Measurements from ENCODE around the gene FES.
"Not testable (repeated sequence)": the region's sequence is repeated elsewhere in the genome, so short reads cannot be mapped to it uniquely, and the experiment has no call there.

FES gene

DNA sequence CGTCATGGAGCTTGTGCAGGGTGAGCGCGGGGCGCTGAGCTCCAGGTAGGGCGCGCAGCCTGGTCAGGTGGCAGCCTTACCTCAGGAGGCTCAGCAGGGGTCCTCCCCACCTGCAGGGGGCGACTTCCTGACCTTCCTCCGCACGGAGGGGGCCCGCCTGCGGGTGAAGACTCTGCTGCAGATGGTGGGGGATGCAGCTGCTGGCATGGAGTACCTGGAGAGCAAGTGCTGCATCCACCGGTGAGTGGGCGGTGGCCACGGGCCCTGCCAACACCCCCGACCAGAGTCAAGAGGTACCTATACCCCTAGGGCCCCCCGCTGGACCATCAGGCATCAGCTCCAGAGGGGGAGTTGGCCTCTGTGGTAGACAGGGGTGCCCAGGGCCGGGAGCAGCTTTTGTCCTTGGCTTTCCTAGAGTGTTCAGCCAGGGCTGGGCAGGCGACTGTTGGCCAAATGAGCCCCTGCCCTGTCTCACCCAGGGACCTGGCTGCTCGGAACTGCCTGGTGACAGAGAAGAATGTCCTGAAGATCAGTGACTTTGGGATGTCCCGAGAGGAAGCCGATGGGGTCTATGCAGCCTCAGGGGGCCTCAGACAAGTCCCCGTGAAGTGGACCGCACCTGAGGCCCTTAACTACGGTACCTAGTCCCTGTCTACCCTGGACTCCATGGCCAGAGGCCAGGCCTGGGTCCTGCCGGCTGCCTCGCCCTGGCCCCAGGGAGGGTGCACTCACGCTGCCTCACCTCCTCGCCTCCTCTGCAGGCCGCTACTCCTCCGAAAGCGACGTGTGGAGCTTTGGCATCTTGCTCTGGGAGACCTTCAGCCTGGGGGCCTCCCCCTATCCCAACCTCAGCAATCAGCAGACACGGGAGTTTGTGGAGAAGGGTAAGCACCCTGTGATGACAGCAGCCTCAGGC, 9.1 kb downstream of the FES start:
- no peak for DNase-seq

DNA sequence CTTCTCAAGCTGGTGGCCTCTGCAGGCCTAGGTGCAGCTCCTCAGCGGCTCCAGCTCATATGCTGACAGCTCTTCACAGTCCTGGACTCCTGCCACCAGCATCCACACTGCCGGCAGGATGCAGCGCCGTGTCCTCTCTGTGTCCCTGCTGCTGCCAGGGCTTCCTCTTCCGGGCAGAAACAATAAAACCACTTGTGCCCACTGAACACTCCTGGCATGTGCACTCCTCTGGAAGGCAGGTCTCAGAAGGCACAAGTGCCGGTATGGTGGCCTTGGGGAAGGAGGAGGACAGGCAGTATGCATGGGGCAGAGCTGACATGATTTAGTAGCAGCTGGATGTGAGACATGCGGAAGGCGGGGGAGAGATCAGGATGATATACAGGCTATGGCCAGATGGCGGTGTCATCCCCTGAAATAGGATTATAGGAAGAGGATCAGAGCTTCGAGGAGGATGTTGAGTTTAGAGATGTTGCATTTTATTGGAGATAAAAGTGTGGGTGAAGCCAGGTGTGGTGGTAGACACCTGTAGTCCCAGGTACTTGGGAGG, 11.3 kb downstream of the FES start:
- DNase-seq, result no peak

DNA sequence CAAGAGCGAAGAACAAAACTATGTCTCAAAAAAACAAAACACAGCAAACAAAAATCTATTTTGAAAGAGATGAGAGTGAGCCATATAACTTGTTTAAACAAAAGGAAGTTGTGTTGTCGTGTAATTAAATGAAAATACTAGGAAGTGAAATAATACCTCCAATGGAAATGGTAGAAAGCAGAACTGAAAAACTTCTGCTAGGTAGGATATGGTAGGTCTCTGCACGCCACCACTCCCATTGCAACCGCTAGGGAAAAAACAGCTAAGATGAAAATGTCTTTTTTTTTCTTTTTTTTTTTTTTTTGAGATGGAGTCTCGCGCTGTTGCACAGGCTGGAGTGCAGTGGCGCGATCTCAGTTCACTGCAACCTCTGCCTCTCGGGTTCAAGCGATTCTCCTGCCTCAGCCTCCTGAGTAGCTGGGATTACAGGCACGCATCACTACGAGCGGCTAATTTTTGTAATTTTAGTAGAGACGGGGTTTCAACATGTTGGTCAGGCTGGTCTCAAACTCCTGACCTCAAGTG, 12.9 kb downstream of the FES start:
- not testable (repeated sequence) for DNase-seq

DNA sequence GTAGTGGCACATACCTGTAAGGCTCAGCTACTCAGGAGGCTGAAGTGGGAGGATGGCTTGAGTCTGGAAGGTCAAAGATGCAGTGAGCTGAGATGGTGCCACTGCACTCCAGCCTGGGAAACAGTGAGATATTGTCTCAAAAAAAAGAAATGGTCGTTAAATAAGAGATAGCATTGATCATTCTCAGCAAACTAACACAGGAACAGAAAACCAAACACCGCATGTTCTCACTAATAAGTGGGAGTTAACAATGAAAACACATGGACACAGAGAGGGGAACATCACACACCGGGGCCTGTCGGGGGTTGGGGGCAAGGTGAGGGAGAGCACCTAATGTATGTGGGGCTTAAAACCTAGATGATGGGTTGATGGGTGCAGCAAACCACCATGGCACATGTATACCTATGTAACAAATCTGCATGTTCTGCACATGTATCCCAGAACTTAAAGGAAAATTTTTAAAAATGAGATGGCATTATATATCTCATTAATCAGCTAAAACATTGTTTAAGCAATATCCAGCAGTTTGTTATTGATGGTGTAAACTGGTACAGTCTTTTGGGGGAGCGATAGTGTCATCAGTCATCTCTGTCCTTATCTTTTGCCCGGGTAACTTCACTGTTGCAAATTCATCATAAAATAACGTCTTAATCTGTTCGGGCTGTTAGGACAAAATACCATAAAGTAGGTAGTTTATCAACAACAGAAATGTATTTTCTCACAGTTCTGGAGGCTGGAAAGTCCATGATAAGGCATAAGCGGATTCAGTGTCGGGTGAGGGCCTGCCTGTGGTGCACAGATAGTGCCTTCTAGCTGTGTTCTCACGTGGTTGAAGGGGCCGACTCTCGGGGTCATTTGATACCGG, 17.1 kb downstream of the FES start:
- DNase-seq, result no peak

DNA sequence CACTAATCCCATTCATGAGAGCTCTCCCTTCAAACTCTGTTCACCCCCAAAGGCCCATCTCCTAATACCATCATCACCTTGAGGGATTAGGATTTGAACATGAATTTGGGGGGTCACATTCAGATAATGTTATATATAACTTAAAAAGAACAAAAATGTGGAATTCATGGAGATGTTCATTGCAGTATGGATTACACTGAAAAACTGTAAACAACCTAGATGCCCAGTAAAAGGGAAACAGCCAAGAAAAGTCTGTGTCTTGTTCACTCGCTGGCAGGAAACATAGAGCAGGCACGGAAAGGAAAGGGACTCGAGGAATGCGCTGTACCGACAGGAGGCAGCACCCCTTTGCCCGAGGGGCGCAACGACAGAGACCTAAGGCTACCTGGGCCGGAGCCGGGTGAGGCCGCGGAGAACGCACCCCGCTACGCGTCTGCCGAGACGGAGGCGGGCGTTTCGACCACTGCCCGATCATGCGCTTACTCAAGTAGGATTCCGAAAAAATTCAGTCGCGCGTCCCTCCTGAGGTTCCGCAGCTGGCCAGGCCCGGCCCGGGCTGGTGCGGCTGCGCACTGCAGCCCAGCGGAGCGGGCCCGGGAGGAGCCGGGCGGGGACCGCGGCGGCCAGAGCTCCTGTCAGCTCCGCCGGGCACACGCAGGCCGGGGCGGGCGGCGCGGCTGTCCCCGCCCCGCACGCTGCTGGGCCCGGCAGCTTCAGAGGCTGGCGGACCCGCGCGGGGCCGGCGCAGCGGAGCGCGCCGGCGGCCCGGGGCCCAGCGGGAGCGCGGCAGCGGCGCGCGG, 17.9 kb downstream of the FES start:
- DNase-seq, result peak; percentile 90

DNA sequence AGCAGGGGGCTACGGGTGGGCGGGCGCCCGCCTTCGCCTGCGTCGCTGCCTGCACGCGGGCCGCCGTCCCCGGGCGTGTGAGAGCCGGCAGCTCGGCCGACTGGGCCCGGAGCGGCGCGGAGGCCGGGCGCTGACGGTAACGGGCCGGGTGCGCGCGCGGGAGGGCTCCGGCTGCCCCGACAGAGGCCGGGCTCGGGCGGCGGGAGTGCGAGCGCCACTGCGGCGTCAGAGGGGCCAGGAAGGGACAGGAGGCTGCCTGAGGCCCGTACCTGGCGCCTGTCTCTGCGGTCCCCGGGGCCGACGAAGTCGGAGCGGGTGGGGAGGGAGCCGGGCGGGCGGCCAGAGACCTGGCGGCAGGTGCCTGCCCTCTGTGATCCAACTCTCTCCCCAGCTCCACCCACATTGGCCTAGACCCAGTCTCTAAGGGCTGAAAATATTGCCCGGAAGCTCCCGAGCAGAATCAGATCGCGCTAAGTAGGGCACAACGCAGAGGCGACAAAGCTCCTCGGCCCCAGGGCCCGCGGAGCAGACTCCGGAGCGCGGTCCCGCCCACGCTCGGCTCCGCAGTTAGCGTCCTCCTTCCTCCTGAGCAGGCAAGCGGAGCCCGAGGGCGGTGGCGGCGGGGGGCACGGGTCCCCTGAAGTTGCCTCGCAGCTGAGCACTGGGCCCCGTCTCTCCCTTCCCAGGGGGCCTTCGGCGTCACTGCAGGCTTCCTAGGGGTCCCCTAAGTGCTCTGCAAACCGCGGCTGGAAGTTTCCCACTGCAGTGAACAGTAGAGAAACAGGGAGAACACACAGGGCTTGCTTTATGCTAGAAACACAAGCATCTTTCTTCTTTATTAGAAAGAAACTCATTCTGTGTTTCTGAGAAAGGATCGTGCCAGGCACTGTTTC, 18.8 kb downstream of the FES start, which contains the start of gene MAN2A2:
Gene MAN2A2 (plus strand): TSS at position 463 of the 893 bp plus-strand sequence. CDS start 906 bp downstream, outside the sequence.
- DNase-seq, result peak; percentile 92

DNA sequence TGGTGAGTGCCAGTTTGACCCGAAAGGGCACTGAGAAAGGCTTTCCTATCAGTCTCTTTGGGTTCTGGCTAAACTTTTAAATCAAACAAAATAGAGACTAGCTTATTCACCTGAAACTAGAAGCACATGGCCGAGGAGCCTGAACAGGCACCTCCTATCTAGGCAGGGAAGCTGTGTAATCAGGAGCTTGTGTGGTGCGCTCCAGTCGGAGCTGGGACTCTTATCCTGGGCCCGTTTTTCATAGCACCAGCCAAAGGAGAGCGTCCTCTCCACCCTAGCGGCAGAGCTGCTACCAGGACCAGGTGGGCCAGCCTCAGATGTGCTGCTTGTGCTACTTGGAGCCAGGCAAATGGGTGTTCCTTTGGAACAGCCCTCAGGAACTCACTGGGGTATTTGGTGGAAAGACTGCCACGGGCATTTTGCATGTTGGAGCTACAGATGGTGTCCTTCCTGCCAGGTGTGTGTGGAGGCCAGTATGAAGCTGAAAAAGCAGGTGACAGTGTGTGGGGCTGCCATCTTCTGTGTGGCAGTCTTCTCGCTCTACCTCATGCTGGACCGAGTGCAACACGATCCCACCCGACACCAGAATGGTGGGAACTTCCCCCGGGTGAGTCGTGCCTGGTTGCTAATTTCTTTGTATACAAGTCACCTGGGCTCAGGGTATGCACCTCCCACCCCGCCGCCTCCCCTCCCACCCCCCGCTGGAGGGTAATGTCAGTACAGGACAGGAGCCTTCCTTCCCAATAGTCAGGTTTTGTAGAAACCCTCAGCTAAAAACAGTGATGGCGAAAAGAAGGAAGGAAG, 19.6 kb downstream of the FES start:
- DNase-seq, result no peak

DNA sequence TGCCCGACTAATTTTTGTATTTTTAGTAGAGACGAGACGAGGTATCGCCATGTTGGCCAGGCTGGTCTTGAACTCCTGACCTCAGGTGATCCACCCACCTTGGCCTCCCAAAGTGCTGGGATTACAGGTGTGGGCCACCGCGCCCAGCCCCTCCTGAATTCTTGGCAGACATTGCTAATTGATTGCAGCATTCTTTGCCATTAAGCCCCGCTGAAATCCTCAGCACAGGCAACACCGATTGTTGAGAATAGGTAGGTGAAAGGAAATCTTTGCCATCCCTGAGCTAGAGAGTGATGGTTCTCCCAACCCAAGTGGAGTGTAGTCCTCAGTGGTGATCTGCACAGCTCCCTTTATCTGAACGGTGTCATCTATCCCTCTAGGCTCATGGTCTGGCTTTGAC, 20.4 kb downstream of the FES start:
- no peak for DNase-seq

DNA sequence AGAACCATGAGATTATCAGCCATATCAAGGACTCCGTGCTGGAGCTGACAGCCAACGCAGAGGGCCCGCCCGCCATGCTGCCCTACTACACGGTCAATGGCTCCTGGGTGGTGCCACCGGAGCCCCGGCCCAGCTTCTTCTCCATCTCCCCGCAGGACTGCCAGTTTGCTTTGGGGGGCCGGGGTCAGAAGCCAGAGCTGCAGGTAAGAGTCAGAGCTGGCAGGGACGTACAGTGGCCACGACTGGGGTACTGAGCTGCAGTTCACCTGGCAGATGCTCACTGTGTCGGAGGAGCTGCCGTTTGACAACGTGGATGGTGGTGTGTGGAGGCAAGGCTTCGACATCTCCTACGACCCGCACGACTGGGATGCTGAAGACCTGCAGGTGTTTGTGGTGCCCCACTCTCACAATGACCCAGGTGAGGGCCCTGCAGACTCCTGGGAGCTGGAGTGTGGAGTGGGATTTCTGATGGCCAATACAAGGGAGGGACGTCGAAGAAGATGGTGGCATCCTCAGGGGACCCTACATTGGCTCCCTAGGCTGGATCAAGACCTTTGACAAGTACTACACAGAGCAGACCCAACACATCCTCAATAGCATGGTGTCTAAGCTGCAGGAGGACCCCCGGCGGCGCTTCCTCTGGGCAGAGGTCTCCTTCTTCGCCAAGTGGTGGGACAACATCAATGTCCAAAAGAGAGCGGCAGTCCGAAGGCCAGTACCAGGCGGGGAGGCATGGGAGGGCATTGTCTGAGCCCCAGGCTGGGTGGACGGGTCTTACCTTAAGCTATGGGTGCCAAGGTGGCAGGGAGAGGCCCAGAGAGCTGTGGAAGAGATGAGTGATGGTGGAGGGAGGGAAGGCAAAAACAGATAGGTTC, 21.2 kb downstream of the FES start:
- no peak for DNase-seq

DNA sequence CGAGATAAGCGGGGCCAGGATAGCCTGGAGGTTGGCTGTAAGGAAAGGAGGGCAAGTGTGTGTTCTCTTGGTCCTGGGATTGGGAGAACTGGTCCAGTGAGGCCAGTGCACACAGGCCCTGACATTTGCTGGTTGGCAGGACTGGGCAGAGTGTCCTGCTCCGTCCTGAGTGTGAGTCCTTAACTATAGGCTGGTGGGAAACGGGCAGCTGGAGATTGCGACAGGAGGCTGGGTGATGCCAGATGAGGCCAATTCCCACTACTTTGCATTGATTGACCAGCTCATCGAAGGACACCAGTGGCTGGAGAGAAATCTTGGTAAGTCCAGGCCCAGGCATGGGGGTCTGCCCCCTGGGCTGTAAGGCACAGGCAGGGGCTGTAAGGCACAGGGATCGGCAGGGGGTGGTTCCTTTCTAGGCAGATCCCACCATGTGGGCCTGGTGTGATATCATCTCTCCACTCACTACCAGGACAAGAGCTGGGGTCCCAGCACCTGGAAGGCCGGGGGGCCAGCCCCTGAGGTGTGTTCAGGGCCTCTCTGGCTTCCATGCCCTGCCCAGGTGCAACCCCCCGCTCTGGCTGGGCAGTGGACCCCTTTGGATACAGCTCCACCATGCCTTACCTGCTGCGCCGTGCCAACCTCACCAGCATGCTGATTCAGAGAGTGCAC, 22.0 kb downstream of the FES start:
- no peak for DNase-seq

DNA sequence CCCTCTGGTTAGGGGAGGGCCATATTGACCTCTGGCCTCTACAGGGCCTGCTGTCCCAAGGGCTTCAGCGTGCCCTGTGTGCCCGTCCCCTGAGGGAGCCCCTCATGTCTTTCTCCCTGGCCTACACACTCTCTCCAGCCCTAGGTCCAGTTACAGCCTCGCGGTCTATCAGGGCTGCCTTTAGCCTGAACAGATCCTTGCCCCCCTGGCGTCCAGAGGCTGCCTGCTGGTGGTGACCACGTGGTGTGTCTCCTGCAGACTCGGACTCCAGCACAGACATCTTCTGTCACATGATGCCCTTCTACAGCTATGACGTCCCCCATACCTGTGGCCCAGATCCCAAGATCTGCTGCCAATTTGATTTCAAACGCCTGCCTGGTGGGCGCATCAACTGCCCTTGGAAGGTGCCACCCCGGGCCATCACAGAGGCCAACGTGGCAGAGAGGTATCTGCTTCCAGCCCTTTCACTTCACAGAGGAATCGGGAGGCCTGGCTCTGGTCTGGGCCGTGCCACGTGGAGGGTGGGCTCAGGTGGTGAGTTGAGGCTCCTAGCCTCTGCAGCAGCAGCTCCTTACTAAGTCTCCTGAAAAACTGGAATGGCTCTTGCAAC, 22.9 kb downstream of the FES start:
- DNase-seq, result no peak

DNA sequence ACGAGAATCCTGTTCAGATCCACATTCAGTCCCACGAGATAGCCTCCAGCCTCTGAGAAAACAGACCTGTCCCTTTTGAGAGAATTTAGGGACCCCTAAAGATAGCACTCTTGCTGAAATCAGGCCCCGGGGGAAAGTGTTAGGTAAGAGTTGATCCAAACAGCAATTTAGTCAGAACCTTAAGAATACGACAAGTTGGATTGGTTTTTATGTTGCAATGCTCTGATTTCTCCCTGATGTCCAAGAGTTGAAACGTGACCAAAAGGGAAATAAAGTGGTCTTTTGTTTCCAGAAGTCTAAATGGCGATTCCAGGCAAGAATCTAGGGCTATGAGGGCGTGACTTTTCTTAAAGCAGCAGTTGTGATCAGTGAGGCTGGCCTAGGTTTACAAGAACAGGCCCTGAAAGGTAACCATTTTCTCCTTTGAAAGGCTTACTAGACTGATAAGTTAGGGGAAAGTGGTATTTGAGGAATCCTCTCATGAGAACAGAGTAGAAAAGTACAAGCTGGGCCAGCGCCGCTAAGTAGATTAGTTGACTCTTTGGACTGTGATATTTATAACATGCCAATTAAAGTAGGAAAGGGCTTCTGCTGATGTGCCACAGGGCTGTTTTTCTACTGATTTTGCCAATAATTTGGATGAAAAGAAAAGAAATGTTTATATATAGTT, 23.7 kb downstream of the FES start:
- DNase-seq, result no peak

DNA sequence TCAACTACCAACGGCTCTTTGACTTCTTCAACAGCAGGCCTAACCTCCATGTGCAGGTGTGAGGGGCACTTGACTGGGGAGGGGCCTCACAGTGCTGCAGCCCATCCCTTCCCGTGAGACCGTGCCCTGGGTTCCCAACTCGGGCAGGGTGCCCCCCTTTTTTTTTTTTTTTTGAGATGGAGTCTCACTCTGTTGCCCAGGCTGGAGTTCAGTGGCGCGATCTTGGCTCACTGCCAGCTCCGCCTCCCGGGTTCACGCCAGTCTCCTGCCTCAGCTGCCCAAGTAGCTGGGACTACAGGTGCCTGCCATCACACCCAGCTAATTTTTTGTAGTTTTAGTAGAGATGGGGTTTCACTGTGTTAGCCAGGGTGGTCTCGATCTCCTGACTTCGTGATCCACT, 25.1 kb downstream of the FES start:
- not testable (repeated sequence) for DNase-seq

DNA sequence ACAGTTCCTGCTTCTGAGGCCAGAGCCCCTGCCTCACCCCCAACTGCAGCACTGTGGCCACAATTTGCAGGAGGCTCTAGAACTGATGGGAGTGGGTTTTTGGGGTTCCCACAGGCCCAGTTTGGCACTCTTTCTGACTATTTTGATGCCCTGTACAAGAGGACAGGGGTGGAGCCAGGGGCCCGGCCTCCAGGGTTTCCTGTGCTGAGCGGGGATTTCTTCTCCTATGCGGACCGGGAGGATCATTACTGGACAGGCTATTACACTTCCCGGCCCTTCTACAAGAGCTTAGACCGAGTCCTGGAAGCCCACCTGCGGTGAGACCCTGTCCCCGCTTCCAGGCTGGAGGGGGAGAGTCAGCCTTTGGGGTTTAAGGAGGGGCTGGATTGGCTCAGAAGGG, 25.7 kb downstream of the FES start:
- DNase-seq, result no peak

DNA sequence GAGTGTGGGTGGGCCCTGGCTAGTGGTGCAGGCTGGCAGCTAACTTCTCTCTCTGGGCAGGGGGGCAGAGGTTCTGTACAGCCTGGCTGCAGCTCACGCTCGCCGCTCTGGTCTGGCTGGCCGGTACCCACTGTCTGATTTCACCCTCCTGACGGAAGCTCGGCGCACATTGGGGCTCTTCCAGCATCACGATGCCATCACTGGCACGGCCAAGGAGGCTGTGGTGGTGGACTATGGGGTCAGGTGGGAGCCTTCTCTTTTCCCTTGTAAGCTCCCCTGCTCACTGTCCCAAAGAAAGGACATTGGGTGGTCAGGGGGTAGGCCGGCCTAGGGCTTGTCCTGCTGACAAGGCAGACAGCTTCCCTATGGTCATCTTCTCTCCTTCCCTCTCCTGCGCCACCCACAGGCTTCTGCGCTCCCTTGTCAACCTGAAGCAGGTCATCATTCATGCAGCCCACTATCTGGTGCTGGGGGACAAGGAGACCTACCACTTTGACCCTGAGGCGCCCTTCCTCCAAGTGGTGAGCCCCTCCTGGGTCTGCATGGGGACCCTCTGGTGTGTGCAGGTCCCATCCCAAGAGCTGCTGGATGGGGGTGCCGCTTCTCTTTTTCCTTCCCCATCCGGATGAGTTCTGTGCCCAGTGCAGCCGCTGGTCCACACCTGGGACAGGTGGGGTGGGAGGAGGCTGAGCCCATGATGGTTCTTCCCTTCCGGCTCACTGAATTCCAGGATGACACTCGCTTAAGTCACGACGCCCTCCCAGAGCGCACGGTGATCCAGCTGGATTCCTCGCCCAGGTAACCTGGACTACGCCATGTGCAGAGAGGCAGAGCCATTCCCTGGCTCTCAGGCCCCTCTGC, 26.4 kb downstream of the FES start:
- DNase-seq, result no peak

DNA sequence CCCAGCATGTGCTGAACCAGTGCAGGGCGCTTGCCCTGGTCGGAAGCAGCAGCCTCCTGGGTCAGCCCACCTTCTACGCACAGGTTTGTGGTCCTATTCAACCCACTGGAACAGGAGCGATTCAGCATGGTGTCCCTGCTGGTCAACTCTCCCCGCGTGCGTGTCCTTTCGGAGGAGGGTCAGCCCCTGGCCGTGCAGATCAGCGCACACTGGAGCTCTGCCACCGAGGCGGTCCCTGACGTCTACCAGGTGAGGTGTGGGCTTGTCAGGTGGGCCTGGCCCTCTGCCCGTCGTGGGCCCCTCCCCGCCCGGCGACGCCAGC, 27.0 kb downstream of the FES start:
- DNase-seq, result no peak
